HCEC 1CT (cell line): ENCODE measurements around the gene SHISA9.

ENCODE experiments used
- DNase-seq: peaks from one replicate; pipeline ENCODE4 v3.0.0-alpha.2; 2017

SHISA9 gene

GRCh38 chr16:12959072-12959471, 57.7 kb downstream of the SHISA9 start:
- no peak for DNase-seq

GRCh38 chr16:12961626-12962025, 60.2 kb downstream of the SHISA9 start:
- DNase-seq: no peak

- no peak for DNase-seq
These were observed 63.1 kb downstream of the SHISA9 start for GRCh38 chr16:12964461-12964860.

DNA sequence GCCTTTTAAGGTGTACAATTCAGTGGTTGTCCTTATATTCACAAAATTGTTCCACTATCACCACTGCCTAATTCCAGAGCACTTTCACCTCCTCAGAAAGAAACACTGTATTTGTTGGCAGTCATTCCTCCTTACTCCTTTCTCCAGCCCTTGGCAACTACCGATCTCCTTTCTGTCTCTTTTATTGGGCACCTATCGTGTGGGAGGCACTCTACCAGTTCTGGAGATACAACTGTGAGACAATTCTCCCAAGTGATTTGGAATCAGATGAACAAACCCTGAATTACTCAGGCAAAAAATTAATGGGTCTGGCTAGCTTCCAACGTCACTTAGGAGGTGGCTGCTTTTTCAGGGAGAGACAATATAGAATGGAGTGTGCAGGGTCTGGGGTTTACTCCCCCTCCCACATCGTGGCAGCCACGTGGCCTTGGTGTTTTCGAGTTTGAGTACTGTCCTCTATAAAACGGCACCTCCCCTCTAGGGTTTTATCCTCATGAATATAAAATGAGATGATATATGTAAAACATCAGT, 63.9 kb downstream of the SHISA9 start:
- no peak for DNase-seq

GRCh38 chr16:12971241-12971640, 69.8 kb downstream of the SHISA9 start:
- DNase-seq: no peak

DNA sequence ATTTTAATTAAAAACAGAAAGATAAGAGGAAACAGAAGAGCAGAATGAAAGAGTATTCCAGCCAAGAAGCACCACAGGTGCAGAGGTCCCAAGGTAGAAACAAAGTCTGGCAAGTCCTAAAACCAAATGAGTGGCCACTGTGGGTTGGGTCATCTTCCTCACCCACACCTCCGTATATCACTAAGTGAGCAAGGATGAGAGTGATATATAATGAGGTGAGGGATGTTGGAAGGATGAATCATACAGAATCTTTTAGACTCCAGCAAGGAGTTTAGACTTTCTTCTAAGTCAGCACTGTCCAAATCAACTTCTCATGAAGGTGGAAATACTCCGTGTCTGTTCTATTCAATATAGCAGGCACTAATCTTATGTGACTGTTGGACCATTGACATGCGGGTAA, 70.8 kb downstream of the SHISA9 start:
- DNase-seq: no peak

- DNase-seq: no peak
These were observed 74.4 kb downstream of the SHISA9 start for GRCh38 chr16:12975766-12976165.

GRCh38 chr16:12976496-12976895, 75.1 kb downstream of the SHISA9 start:
- DNase-seq: no peak

- DNase-seq: no peak
These were observed 75.5 kb downstream of the SHISA9 start for GRCh38 chr16:12976936-12977335.

GRCh38 chr16:12985516-12985915, 84.1 kb downstream of the SHISA9 start:
- no peak for DNase-seq

- no peak for DNase-seq
These were observed 86.7 kb downstream of the SHISA9 start for GRCh38 chr16:12988071-12988470.

DNA sequence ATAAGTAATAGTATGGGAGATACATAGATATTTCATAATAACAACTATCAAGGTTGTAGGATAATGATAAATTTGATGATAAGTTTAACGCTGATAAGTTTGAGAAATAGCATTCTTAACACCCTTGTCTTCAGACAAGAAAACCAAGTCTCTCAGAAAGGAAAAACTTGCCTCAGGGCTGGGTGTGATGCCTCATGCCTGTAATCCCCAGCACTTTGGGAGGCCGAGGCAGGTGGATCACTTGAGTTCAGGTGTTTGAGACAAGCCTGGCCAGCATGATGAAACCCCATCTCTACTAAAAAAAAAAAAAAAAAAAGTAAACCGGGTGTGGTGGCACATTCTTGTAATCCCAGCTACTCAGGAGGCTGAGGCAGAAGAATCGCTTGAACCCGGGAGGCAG, 90.7 kb downstream of the SHISA9 start:
- DNase-seq: no peak

DNA sequence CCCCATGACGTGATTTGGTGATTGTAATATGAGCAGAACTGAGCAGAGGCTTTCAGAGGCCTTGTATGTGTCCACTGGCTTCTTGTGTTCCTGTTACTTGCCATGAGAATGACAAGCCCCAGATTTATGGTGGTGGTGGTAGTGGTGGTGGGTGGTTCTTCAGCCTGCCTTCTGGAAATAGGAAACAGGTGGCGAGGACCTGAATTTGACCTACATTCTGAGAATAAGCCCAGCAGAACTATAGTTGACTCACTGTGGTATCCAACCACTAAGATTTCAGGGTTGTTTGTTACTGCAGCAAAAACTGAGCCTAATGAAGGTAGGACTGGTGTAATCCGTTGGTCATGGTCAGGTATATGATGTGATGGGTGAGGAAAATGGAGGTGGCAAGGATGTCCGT, 93.0 kb downstream of the SHISA9 start:
- no peak for DNase-seq

GRCh38 chr16:12995721-12996372, 94.4 kb downstream of the SHISA9 start:
- DNase-seq: no peak

GRCh38 chr16:12998361-12999085, 97.1 kb downstream of the SHISA9 start:
- no peak for DNase-seq

- DNase-seq: no peak
These were observed 98.0 kb downstream of the SHISA9 start for GRCh38 chr16:12999368-12999767.

DNA sequence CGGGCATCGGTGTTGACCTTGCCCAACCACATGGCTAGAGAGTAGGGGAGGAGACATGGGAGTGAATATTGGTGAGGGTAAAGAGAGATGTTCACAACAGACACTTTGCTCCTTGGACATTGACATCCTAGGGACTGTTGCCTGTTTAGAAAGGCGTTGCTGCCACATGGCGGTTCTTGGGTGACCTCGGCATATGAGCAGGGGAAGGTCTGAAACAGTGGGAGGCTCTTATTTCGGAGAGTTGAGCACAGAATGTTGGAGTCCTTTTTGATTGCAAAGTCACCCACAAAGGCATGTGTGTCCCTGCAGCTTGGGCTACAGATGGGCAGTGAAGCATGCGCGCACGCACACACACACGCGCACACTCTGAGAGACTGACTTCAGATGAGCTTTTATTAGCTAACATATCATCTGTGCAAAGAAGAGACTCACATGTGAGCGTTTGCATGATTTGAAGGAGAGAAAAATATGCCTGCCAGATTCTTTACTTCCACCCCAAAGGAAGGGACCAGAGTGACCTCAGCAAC, 104.4 kb downstream of the SHISA9 start:
- no peak for DNase-seq

- no peak for DNase-seq
These were observed 111.2 kb downstream of the SHISA9 start for GRCh38 chr16:13012601-13013000.

- DNase-seq: no peak
These were observed 111.6 kb downstream of the SHISA9 start for GRCh38 chr16:13013043-13013442.

DNA sequence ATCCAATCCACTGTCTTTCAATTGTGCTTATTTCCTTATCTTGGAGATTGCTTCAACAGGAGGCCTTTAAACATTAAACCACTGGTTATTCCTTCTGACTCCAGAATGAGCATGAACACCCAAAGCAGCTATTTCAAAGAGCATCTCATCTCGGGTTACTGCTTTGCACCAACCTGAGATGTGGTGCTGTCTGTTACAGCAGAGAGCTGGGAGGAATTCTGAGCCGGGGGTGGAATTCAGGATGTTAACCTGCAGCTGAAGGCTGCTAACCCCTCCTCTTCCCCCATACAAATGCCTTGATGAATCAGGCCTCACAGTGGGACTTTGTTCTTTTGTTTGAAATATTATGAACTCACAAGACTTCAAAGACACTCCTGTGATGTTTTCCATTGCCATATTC, 113.1 kb downstream of the SHISA9 start:
- DNase-seq: no peak

DNA sequence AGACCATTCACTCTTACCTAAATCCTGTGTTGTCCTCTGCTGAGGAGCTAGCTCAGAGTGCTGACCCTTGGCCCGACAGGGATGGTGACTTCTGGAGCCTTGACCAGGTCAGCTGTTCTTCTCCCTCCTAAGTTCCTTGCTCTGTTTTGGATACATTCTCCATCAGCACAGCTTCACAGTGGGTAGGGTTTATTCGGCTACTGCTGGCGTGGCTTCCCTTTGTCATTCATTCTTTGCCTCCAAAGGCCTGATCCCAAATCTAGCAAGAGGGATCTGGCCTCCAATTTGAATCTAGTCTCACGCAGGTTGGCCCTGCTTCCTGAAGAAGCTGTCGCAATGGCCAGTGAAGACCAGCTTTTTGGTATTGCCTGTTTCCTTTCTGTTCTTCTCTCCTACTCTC, 116.6 kb downstream of the SHISA9 start:
- DNase-seq: no peak

GRCh38 chr16:13021996-13022395, 120.6 kb downstream of the SHISA9 start:
- no peak for DNase-seq

- DNase-seq: no peak
These were observed 128.4 kb downstream of the SHISA9 start for GRCh38 chr16:13029786-13030185.

DNA sequence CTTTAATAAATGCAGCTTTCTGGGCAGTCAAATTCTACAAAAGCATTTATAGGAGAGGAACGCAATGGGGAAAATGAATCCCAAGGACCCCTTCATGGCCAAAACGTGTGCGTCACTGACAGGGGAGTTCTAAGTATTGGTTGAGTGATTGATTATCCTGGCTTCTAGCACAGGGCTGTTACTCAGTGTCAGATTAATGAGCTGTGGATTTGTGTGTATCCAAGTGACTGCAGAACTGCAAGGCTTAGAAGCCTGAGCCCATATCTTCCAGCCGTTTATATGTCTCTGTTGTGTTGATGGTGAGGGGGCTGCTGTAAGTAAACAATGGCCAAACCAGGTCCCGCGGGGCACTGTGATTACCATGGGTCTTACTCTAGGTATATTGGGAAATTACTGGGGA, 129.4 kb downstream of the SHISA9 start:
- no peak for DNase-seq
